HepG2 (cell line): ENCODE results near the gene USF1. TPM values are rescaled to one million over a fixed set of nuclear protein-coding genes. Genes with fewer than 3 reads are reported as not detected.

Experiments used
- ATAC-seq: fragments of 200-7000 bp; cut with Tn5 transposase; 3 replicates; pipeline ENCODE4 v1.9.1; 2020; ENCODE audit warnings: mild to moderate bottlenecking, moderate library complexity
- BruUV-seq: library from RNA; stranded (reverse); fragments of 400-500 nt; replicated peaks from 2 replicates; lab custom pipeline; 2021; lab: Mats Ljungman, UMichigan
- CTCF ChIA-PET: fragments of 300-600 bp; formaldehyde crosslinking; extraction: SDS; loops from one replicate; lab custom pipeline; 2021; ENCODE audit warnings: low total read pairs, inconsistent platforms, low intra/inter-chr PET ratio; lab: Yijun Ruan, JAX
- POLR2A ChIA-PET: fragments of 350-600 bp; sonication (Branson Sonifier 250); formaldehyde crosslinking; loops from one replicate; lab custom pipeline; 2020; ENCODE audit warnings: antibody characterized with exemption, inconsistent platforms; lab: Yijun Ruan, JAX
- DNase-seq: peaks from one replicate; pipeline ENCODE4 v3.0.0-alpha.2; 2015; ENCODE audit warnings: low spot score
- FAIRE-seq: peaks from 3 replicates; lab custom pipeline; 2011; peaks lifted over from hg19 to GRCh38; lab: Jason Lieb, UNC
- H2AFZ ChIP-seq: one replicate; pipeline ENCODE4 v1.6.1; 2011; ENCODE audit warnings: low read length, inconsistent platforms
- H3K27ac ChIP-seq: fragments of 300-600 bp; 3 replicates; pipeline ENCODE4 v1.8.0; 2011; ENCODE audit warnings: mixed run types, mild to moderate bottlenecking, mixed read lengths, low read length, inconsistent platforms; ENCODE audit not compliant: insufficient read depth; ENCODE audit errors: extremely low read length
- H3K27me3 ChIP-seq, 2 experiments: fragments of 200-600 bp in 1 of 2; 2 replicates in 1 of 2; 3 replicates in 1 of 2; pipeline versions ENCODE4 v1.6.0 to v1.8.0; 2011; ENCODE audit warnings: low read length in 2 of 2, mild to moderate bottlenecking in 2 of 2, moderate library complexity in 2 of 2, inconsistent platforms in 1 of 2; ENCODE audit not compliant: insufficient read depth in 2 of 2, control insufficient read depth in 1 of 2
- H3K36me3 ChIP-seq, 2 experiments: fragments of 200-600 bp in 1 of 2; replicated peaks in 1 of 2; 2 replicates in 1 of 2; 3 replicates in 1 of 2; pipeline versions ENCODE4 v1.5.1 to v1.8.0; 2011; ENCODE audit warnings: low read length in 2 of 2, inconsistent platforms in 1 of 2; ENCODE audit not compliant: insufficient read depth in 2 of 2, control insufficient read depth in 1 of 2
- H3K4me1 ChIP-seq: 2 replicates; pipeline ENCODE4 v1.5.1; 2012; ENCODE audit warnings: low read length, inconsistent platforms; ENCODE audit not compliant: insufficient read depth
- H3K4me2 ChIP-seq: 2 replicates; pipeline ENCODE4 v1.6.0; 2011; ENCODE audit warnings: low read depth, low read length, inconsistent platforms
- H3K4me3 ChIP-seq, 3 experiments: fragments of 200-600 bp in 1 of 3; sonication (generic), shearing (Covaris generic) in 1 of 3; replicated peaks in 1 of 3; 2 replicates each; pipeline ENCODE4 v1.5.1; 2011 to 2016; ENCODE audit warnings: low read length in 3 of 3, inconsistent platforms in 2 of 3, low read depth in 2 of 3, mild to moderate bottlenecking in 2 of 3, control low read depth in 1 of 3, mixed read lengths in 1 of 3; ENCODE audit not compliant: insufficient read depth in 1 of 3
- H3K79me2 ChIP-seq: one replicate; pipeline ENCODE4 v1.6.1; 2011; ENCODE audit warnings: low read length, inconsistent platforms; ENCODE audit not compliant: insufficient read depth
- H3K9ac ChIP-seq: 2 replicates; pipeline ENCODE4 v1.6.0; 2011; ENCODE audit warnings: mild to moderate bottlenecking, low read depth, low read length, inconsistent platforms; ENCODE audit not compliant: insufficient read depth
- H3K9me3 ChIP-seq: 2 replicates; pipeline ENCODE4 v1.5.1; 2012; ENCODE audit warnings: mild to moderate bottlenecking, low read length
- H4K20me1 ChIP-seq: 2 replicates; pipeline ENCODE4 v1.6.0; 2011; ENCODE audit warnings: inconsistent platforms, mild to moderate bottlenecking, low read length, moderate library complexity; ENCODE audit not compliant: insufficient read depth
- ARNTL ChIP-seq: sonication (generic); formaldehyde crosslinking; IDR thresholded peaks from 2 replicates; pipeline ENCODE4 v1.4.0; 2020; ENCODE audit warnings: mild to moderate bottlenecking, missing genetic modification reagents
- MEIS2 ChIP-seq: sonication (generic); formaldehyde crosslinking; IDR thresholded peaks from 2 replicates; pipeline ENCODE4 v1.9.0; 2021; ENCODE audit warnings: mild to moderate bottlenecking, missing genetic modification reagents
- NCOR1 ChIP-seq: fragments of 200-600 bp; sonication (generic); IDR thresholded peaks from 2 replicates; pipeline ENCODE4 v1.7.0; 2017; ENCODE audit warnings: antibody characterized with exemption, low read length, borderline replicate concordance
- NFIB ChIP-seq: sonication (generic); formaldehyde crosslinking; IDR thresholded peaks from 2 replicates; pipeline ENCODE4 v1.9.0; 2021; ENCODE audit warnings: missing genetic modification reagents, mild to moderate bottlenecking, borderline replicate concordance
- POLR2AphosphoS2 ChIP-seq: IDR thresholded peaks from 2 replicates; pipeline ENCODE4 v1.6.1; 2011; ENCODE audit warnings: low read depth, low read length, improper control_type of control experiment
- PRDM15 ChIP-seq: sonication (generic); formaldehyde crosslinking; IDR thresholded peaks from 2 replicates; pipeline ENCODE4 v1.4.0; 2020; ENCODE audit warnings: missing genetic modification reagents
- PTBP1 ChIP-seq: fragments of 200-400 bp; formaldehyde crosslinking; IDR thresholded peaks from 2 replicates; pipeline ENCODE4 v1.6.1; 2018; ENCODE audit warnings: low read length, low read depth; ENCODE audit not compliant: poor library complexity, severe bottlenecking
- RNF219 ChIP-seq: sonication (generic); formaldehyde crosslinking; IDR thresholded peaks from 2 replicates; pipeline ENCODE4 v1.5.0; 2020; ENCODE audit warnings: mild to moderate bottlenecking, missing genetic modification reagents
- SETDB1 ChIP-seq: sonication (generic); formaldehyde crosslinking; IDR thresholded peaks from 2 replicates; pipeline ENCODE4 v1.5.1; 2020; ENCODE audit warnings: missing genetic modification reagents, mild to moderate bottlenecking, borderline replicate concordance
- SOX13 ChIP-seq, 3 experiments: fragments of 450-650 bp in 1 of 3; sonication (generic) in 1 of 3; formaldehyde crosslinking in 1 of 3; IDR thresholded peaks in 2 of 3; conservative IDR thresholded peaks in 1 of 3; 2 replicates each; pipeline versions ENCODE4 v1.5.0 to v1.6.1; 2016 to 2020; ENCODE audit warnings: antibody characterized with exemption in 1 of 3, mild to moderate bottlenecking in 1 of 3, missing compliant biosample characterization in 1 of 3, missing genetic modification reagents in 1 of 3, moderate library complexity in 1 of 3
- SUZ12 ChIP-seq: fragments of 150-350 bp; IDR thresholded peaks from 2 replicates; pipeline ENCODE4 v1.6.1; 2014; ENCODE audit warnings: low read depth, low read length
- ZFY ChIP-seq: sonication (generic); formaldehyde crosslinking; IDR thresholded peaks from 2 replicates; pipeline ENCODE4 v1.4.0; 2020; ENCODE audit warnings: missing genetic modification reagents
- ZNF383 ChIP-seq: sonication (generic); formaldehyde crosslinking; IDR thresholded peaks from 2 replicates; pipeline ENCODE4 v1.4.0; 2020; ENCODE audit warnings: missing genetic modification reagents, mild to moderate bottlenecking, borderline replicate concordance
- ZNF484 ChIP-seq: sonication (generic); formaldehyde crosslinking; IDR thresholded peaks from 2 replicates; pipeline ENCODE4 v1.5.1; 2020; ENCODE audit warnings: mild to moderate bottlenecking, low read depth, missing genetic modification reagents, borderline replicate concordance
- ZNF569 ChIP-seq: sonication (generic); formaldehyde crosslinking; IDR thresholded peaks from 2 replicates; pipeline ENCODE4 v1.5.0; 2020; ENCODE audit warnings: mild to moderate bottlenecking, missing genetic modification reagents, moderate library complexity, borderline replicate concordance
- ZNF746 ChIP-seq: sonication (generic); formaldehyde crosslinking; IDR thresholded peaks from 2 replicates; pipeline ENCODE4 v1.8.0; 2022; ENCODE audit warnings: mild to moderate bottlenecking, missing genetic modification reagents
- WGBS: methylation state at CpG from one replicate; pipeline ENCODE4 v1.1.6; 2017; ENCODE audit warnings: low lambda C conversion rate; 5-methylcytosine and 5-hydroxymethylcytosine counted together
- in situ Hi-C: cut with HindIII; loops from 2 replicates; pipeline ENCODE4 v1.10.0; 2017; ENCODE audit warnings: low pct_unique_long_range_greater_than_20kb; ENCODE audit not compliant: extremely low pct_ligation_motif_present
- intact Hi-C: fragments of 100-400 bp; cut with micrococcal nuclease; formaldehyde crosslinking; loops from one replicate; pipeline ENCODE4 v1.10.0; 2022; ENCODE audit not compliant: unreplicated experiment
- polyA plus RNA-seq, 8 experiments: library from polyadenylated mRNA; depleted of rRNA in 3 of 8; stranded (reverse) in 7 of 8; unstranded in 1 of 8; fragments of >200 nt; fragmentation: Illumina TruSeq in 4 of 8; extraction: Trizol in 4 of 8; gene quantifications; 2 replicates each; pipeline versions ENCODE4 v1.2.1 to v1.2.3, GENCODE V29; 2011 to 2016; ENCODE audit warnings: low read depth in 4 of 8, missing spikeins in 1 of 8, mixed read lengths in 1 of 8; ENCODE audit not compliant: insufficient read depth in 1 of 8
- total RNA-seq, 5 experiments: library from RNA; depleted of rRNA; stranded (reverse); fragments of >200 nt; fragmentation: Illumina TruSeq; extraction: Trizol; gene quantifications; 2 replicates each; pipeline ENCODE4 v1.2.3, GENCODE V29; 2016; ENCODE audit warnings: low read depth in 1 of 5

The USF1 gene
- total and polyA plus RNA-seq, 2 of the 13 experiments (the other 11 are each of a cell fraction or from before 2014, with no cell fraction given) = 26.9 to 39.4 TPM

GRCh38 chr1:161012420-161012819 is 33.4 kb downstream of the USF1 start:
- Histone ChIP-seq H3K9me3 (no peaks in the 10 kb centered on the region), H3K4me1 (peaks cover 45% of the 10 kb centered on the region), H3K27me3 (no peaks in the 10 kb centered on the region), H4K20me1 (no peaks in the 10 kb centered on the region), H3K4me3 (no peak overlapping the region), H3K79me2 (peaks cover 54% of the 10 kb centered on the region), H3K4me2 (peak overlapping the region; percentile 88; the same call in 1 of the 2 replicates), H2AFZ (no peak overlapping the region), H3K36me3 (0 out of 5 replicates have a peak, but pooled peaks cover 0 to 4% of the 10 kb centered on the region in 2 experiments), H3K9ac (no peak overlapping the region), H3K27ac (peak overlapping the region; percentile 91)
- 94% methylated on average over 3 of the region's 3 CpGs for WGBS
- CTCF ChIA-PET = no interaction called here
- FAIRE-seq (no peak), DNase-seq (no peak), ATAC-seq (no peak)
- intact Hi-C loops (no loop called here), in situ Hi-C loops (no loop called here)
- BruUV-seq = no TSS peak
- TF ChIP-seq RNF219 (CRISPR knock-in tag) (no peak), NFIB (no peak), PRDM15 (CRISPR knock-in tag) (no peak), MEIS2 (CRISPR knock-in tag) (no peak), ZNF746 (no peak), ARNTL (CRISPR knock-in tag) (no peak), ZNF569 (CRISPR knock-in tag) (no peak), SUZ12 (no peak), SETDB1 (CRISPR knock-in tag) (no peak), SOX13 (IDR thresholded peaks at IDR 0.05) (no peak), SOX13 (CRISPR knock-in tag; conservative IDR thresholded peaks at IDR 0.05 in 1 of 2, IDR thresholded peaks at IDR 0.05 in 1 of 2) (no peak), ZNF484 (CRISPR knock-in tag) (no peak), NCOR1 (no peak), ZNF383 (CRISPR knock-in tag) (no peak), POLR2AphosphoS2 (no peak), PTBP1 (no peak), ZFY (no peak)
- POLR2A ChIA-PET = interaction anchor here (2.2 to 2.8 kb wide), 3 partner anchors 9 to 33 kb away, joined by 8 to 38 read pairs (median 18); partner anchors contain the start of genes F11R and USF1
